ENCODE measurements around the gene ZSCAN2. TPM values are rescaled to one million over a fixed set of nuclear protein-coding genes. Genes with fewer than 3 reads are reported as not detected.

The ZSCAN2 gene
- total and polyA plus RNA-seq, 10 of the 15 experiments (the other 5 are each of a cell fraction or from before 2014, with no cell fraction given) = 2.7 to 13.2 (median 8.6) TPM

DNA sequence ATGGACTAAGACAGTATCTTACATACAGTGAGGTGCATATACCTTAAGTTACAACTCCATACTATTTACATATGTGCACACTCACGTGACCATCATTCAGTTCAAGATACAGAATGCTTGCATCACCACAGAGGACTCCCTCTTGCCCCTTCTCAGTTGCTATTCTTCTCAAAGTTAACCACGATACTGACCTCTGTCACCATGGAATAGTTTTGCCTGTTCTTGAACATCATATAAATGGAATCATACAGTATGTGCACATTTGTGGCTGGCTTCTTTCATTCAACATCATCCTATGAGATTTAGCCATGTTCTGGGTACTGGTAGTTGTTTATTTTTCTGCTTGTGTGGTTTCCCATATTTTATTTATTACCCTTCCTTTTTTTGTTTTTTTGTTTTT, 10.4 kb upstream of the ZSCAN2 start:
- no TSS peak for BruUV-seq (replicated peaks)
- ChIA-PET CTCF (interaction anchor here (0.9 to 5.1 kb wide), 6 partner anchors 8 to 338 kb away, joined by 4 to 42 read pairs (median 8); no protein-coding TSS in a partner anchor), POLR2A (no interaction called here), RAD21 (ENCODE audit: unreplicated experiment) (interaction anchor here (0.8 to 1.0 kb wide), 2 partner anchors 231 to 338 kb away, joined by 3 read pairs; no protein-coding TSS in a partner anchor), SMC1A (ENCODE audit: uncharacterized antibody, unreplicated experiment) (interaction anchor here (1.0 to 1.3 kb wide), 2 partner anchors 9 to 287 kb away, joined by 3 to 4 read pairs; no protein-coding TSS in a partner anchor)
- TF ChIP-seq, protein P1, sequence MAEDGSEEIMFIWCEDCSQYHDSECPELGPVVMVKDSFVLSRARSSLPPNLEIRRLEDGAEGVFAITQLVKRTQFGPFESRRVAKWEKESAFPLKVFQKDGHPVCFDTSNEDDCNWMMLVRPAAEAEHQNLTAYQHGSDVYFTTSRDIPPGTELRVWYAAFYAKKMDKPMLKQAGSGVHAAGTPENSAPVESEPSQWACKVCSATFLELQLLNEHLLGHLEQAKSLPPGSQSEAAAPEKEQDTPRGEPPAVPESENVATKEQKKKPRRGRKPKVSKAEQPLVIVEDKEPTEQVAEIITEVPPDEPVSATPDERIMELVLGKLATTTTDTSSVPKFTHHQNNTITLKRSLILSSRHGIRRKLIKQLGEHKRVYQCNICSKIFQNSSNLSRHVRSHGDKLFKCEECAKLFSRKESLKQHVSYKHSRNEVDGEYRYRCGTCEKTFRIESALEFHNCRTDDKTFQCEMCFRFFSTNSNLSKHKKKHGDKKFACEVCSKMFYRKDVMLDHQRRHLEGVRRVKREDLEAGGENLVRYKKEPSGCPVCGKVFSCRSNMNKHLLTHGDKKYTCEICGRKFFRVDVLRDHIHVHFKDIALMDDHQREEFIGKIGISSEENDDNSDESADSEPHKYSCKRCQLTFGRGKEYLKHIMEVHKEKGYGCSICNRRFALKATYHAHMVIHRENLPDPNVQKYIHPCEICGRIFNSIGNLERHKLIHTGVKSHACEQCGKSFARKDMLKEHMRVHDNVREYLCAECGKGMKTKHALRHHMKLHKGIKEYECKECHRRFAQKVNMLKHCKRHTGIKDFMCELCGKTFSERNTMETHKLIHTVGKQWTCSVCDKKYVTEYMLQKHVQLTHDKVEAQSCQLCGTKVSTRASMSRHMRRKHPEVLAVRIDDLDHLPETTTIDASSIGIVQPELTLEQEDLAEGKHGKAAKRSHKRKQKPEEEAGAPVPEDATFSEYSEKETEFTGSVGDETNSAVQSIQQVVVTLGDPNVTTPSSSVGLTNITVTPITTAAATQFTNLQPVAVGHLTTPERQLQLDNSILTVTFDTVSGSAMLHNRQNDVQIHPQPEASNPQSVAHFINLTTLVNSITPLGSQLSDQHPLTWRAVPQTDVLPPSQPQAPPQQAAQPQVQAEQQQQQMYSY (CRISPR knock-in tag; IDR thresholded peaks at IDR 0.05) = no peak
- no peak for TF ChIP-seq POU2F2 (IDR thresholded peaks at IDR 0.05; ENCODE audit: borderline replicate concordance, low read depth, low read length)
- TF ChIP-seq, protein P2, sequence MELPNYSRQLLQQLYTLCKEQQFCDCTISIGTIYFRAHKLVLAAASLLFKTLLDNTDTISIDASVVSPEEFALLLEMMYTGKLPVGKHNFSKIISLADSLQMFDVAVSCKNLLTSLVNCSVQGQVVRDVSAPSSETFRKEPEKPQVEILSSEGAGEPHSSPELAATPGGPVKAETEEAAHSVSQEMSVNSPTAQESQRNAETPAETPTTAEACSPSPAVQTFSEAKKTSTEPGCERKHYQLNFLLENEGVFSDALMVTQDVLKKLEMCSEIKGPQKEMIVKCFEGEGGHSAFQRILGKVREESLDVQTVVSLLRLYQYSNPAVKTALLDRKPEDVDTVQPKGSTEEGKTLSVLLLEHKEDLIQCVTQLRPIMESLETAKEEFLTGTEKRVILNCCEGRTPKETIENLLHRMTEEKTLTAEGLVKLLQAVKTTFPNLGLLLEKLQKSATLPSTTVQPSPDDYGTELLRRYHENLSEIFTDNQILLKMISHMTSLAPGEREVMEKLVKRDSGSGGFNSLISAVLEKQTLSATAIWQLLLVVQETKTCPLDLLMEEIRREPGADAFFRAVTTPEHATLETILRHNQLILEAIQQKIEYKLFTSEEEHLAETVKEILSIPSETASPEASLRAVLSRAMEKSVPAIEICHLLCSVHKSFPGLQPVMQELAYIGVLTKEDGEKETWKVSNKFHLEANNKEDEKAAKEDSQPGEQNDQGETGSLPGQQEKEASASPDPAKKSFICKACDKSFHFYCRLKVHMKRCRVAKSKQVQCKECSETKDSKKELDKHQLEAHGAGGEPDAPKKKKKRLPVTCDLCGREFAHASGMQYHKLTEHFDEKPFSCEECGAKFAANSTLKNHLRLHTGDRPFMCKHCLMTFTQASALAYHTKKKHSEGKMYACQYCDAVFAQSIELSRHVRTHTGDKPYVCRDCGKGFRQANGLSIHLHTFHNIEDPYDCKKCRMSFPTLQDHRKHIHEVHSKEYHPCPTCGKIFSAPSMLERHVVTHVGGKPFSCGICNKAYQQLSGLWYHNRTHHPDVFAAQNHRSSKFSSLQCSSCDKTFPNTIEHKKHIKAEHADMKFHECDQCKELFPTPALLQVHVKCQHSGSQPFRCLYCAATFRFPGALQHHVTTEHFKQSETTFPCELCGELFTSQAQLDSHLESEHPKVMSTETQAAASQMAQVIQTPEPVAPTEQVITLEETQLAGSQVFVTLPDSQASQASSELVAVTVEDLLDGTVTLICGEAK (IDR thresholded peaks at IDR 0.05; ENCODE audit: borderline replicate concordance) = no peak
- TF ChIP-seq ZZZ3 (IDR thresholded peaks at IDR 0.05; ENCODE audit: control insufficient read depth, insufficient read length, low read depth) = no peak
- TF ChIP-seq NRF1 (conservative IDR thresholded peaks at IDR 0.05; ENCODE audit: low read depth, low read length) = no peak
- no peak for TF ChIP-seq NFYB (IDR thresholded peaks at IDR 0.05; ENCODE audit: insufficient read depth, low read depth, low read length)
- TF ChIP-seq BACH1 (IDR thresholded peaks at IDR 0.05; ENCODE audit: borderline replicate concordance) = no peak
- TF ChIP-seq CBFB (IDR thresholded peaks at IDR 0.05; ENCODE audit: low read depth) = no peak
- no peak overlapping the region for H2AFZ ChIP-seq (ENCODE audit: control insufficient read depth, low read depth, low read length)
- peaks cover 2% of the 10 kb centered on the region; the same call in 1 of the 3 replicates for H3K9me3 ChIP-seq (replicated peaks; ENCODE audit: control insufficient read depth, insufficient read depth, low read length)
- no peaks in the 10 kb centered on the region for H3K79me2 ChIP-seq (ENCODE audit: control insufficient read depth, insufficient read depth, low read length)
- in situ Hi-C loops (cut with MboI) (loop anchor here (5.0 kb wide), 2 partner anchors 287 to 337 kb away; no protein-coding TSS in a partner anchor), intact Hi-C loops (cut with micrococcal nuclease; ENCODE audit: unreplicated experiment) (no loop called here)
- peaks cover 2% of the 10 kb centered on the region in 2 experiments; a peak in 3 of 4 replicates for H3K27me3 ChIP-seq (replicated peaks in 1 of 2; ENCODE audit: control insufficient read depth in 2 of 2, insufficient read depth in 2 of 2, low read length in 1 of 2)
- 0% methylated on average over 2 of the region's 2 CpGs for WGBS (ENCODE audit: insufficient coverage, insufficient replicate concordance, low lambda C conversion rate, missing lambda C conversion rate)
- ATAC-seq = no peak
- no peak for FAIRE-seq
- DNase-seq (ENCODE audit: low read depth, low spot score) = no peak
- H3K9ac ChIP-seq (ENCODE audit: control insufficient read depth, insufficient read depth, low read length) = no peak overlapping the region
- no peak overlapping the region for H3K4me3 ChIP-seq
- H4K20me1 ChIP-seq (ENCODE audit: control insufficient read depth, insufficient read depth) = no peaks in the 10 kb centered on the region
- no peaks in the 10 kb centered on the region for H3K36me3 ChIP-seq (ENCODE audit: control insufficient read depth in 2 of 2, insufficient read depth in 2 of 2, low read length in 1 of 2)
- no peak overlapping the region for H3K4me2 ChIP-seq (ENCODE audit: control insufficient read depth, insufficient read depth)
- H3K4me1 ChIP-seq (ENCODE audit: control insufficient read depth, insufficient read depth, low read length) = no peaks in the 10 kb centered on the region
- no peak overlapping the region for H3K27ac ChIP-seq (ENCODE audit: control insufficient read depth, insufficient read depth)

Data from GM12878 (cell line).